ENCODE measurements around the gene FTO. TPM values are rescaled to one million over a fixed set of nuclear protein-coding genes. Genes with fewer than 3 reads are reported as not detected.

Gene FTO
- total RNA-seq, 1 donor from 2014 or later = 50.2 TPM

- H3K4me3 ChIP-seq = no peak overlapping the region
- no peak for TF ChIP-seq CTCF (IDR thresholded peaks at IDR 0.05)
These were observed 470.8 kb downstream of the FTO start for GRCh38 chr16:54174750-54175149.

GRCh38 chr16:54175169-54175551 is 471.2 kb downstream of the FTO start:
- H3K36me3 ChIP-seq = no peaks in the 10 kb centered on the region
- H3K27ac ChIP-seq = no peak overlapping the region
- intact Hi-C loops (cut with DNase I) = no loop called here
- DNase-seq (ENCODE audit: low spot score in 2 of 2) = no peak
- no peaks in the 10 kb centered on the region for H3K9me3 ChIP-seq
- TF ChIP-seq CTCF (IDR thresholded peaks at IDR 0.05) = no peak
- H3K4me3 ChIP-seq = no peak overlapping the region
- H3K27me3 ChIP-seq = no peaks in the 10 kb centered on the region
- no peaks in the 10 kb centered on the region for H3K4me1 ChIP-seq

More at GRCh38 chr16:54174750-54175149, 470.8 kb downstream of the FTO start:
- Histone ChIP-seq H3K9me3 (no peaks in the 10 kb centered on the region), H3K4me1 (no peaks in the 10 kb centered on the region), H3K36me3 (no peaks in the 10 kb centered on the region), H3K27me3 (no peaks in the 10 kb centered on the region), H3K27ac (no peak overlapping the region)
- DNase-seq (ENCODE audit: low spot score in 2 of 2) = no peak
- intact Hi-C loops (cut with DNase I) = no loop called here

GRCh38 chr16:54175552-54176375 is 471.8 kb downstream of the FTO start:
- intact Hi-C loops (cut with DNase I) = no loop called here
- Histone ChIP-seq H3K4me1 (no peaks in the 10 kb centered on the region), H3K4me3 (no peak overlapping the region), H3K9me3 (no peaks in the 10 kb centered on the region), H3K27ac (no peak overlapping the region), H3K27me3 (no peaks in the 10 kb centered on the region), H3K36me3 (no peaks in the 10 kb centered on the region)
- DNase-seq (ENCODE audit: low spot score in 2 of 2) = no peak
- no peak for TF ChIP-seq CTCF (IDR thresholded peaks at IDR 0.05)

GRCh38 chr16:54176376-54176901 is 472.5 kb downstream of the FTO start:
- H3K4me3 ChIP-seq = no peak overlapping the region
- H3K4me1 ChIP-seq = no peaks in the 10 kb centered on the region
- H3K27me3 ChIP-seq = no peaks in the 10 kb centered on the region
- H3K9me3 ChIP-seq = no peaks in the 10 kb centered on the region
- H3K36me3 ChIP-seq = no peaks in the 10 kb centered on the region
- TF ChIP-seq CTCF (IDR thresholded peaks at IDR 0.05) = no peak
- no peak for DNase-seq (ENCODE audit: low spot score in 2 of 2)
- intact Hi-C loops (cut with DNase I) = no loop called here
- H3K27ac ChIP-seq = no peak overlapping the region

- H3K4me3 ChIP-seq = no peak overlapping the region
- H3K27ac ChIP-seq = no peak overlapping the region
- TF ChIP-seq CTCF (IDR thresholded peaks at IDR 0.05) = no peak
- H3K4me1 ChIP-seq = no peaks in the 10 kb centered on the region
- intact Hi-C loops (cut with DNase I) = no loop called here
- no peaks in the 10 kb centered on the region for H3K36me3 ChIP-seq
- no peak for DNase-seq (ENCODE audit: low spot score in 2 of 2)
- no peaks in the 10 kb centered on the region for H3K27me3 ChIP-seq
- no peaks in the 10 kb centered on the region for H3K9me3 ChIP-seq
These were observed 473.3 kb downstream of the FTO start for GRCh38 chr16:54177052-54177861.
